Upper lobe of left lung (tissue), 6 donors: Measurements from ENCODE around the gene FBXO5. TPM values are rescaled to one million over a fixed set of nuclear protein-coding genes. Genes with fewer than 3 reads are reported as not detected.
A peak's percentile ranks its signal among the peaks of the same experiment; 100 is the strongest.

Experiments
- ATAC-seq, 2 donors: fragments of 200-7000 bp; cut with Tn5 transposase; one replicate each; pipeline ENCODE4 v1.9.1; 2022; ENCODE audit warnings: mild to moderate bottlenecking in 2 of 2, moderate library complexity in 2 of 2; ENCODE audit not compliant: low FRiP score in 2 of 2
- DNase-seq, 2 donors: peaks; one replicate each; pipeline ENCODE4 v3.0.0-alpha.2; 2019 to 2020
- H3K27ac ChIP-seq, 4 donors: fragments of 200-600 bp; sonication (generic); one replicate each; pipeline ENCODE4 v1.5.1; 2016 to 2019
- H3K27me3 ChIP-seq, 4 donors: fragments of 200-600 bp; sonication (generic); one replicate each; pipeline ENCODE4 v1.5.1; 2017 to 2019
- H3K36me3 ChIP-seq, 4 donors: fragments of 200-600 bp; sonication (generic); one replicate each; pipeline ENCODE4 v1.5.1; 2016 to 2019
- H3K4me1 ChIP-seq, 4 donors: fragments of 200-600 bp; sonication (generic); one replicate each; pipeline ENCODE4 v1.5.1; 2018 to 2019
- H3K4me3 ChIP-seq, 4 donors: fragments of 200-600 bp; sonication (generic); one replicate each; pipeline ENCODE4 v1.5.1; 2017 to 2019; ENCODE audit warnings: mild to moderate bottlenecking in 2 of 4, moderate library complexity in 1 of 4
- H3K9me3 ChIP-seq, 4 donors: fragments of 200-600 bp; sonication (generic); one replicate each; pipeline ENCODE4 v1.5.1; 2018 to 2019
- CTCF ChIP-seq, 6 experiments: fragments of 450-650 bp in 4 of 6; fragments of 200-600 bp in 2 of 6; sonication (generic) in 2 of 6; IDR thresholded peaks; one replicate each; pipeline ENCODE4 v1.5.1; 2016 to 2019; ENCODE audit warnings: antibody characterized with exemption in 6 of 6
- EP300 ChIP-seq, 4 donors: sonication (generic); formaldehyde crosslinking; IDR thresholded peaks; one replicate each; pipeline ENCODE4 v1.5.1; 2017; ENCODE audit warnings: antibody characterized with exemption in 4 of 4, control low read depth in 2 of 4
- POLR2A ChIP-seq, 4 donors: fragments of 450-650 bp; IDR thresholded peaks; one replicate each; pipeline ENCODE4 v1.5.1; 2016 to 2017; ENCODE audit warnings: antibody characterized with exemption in 4 of 4, mild to moderate bottlenecking in 2 of 4
- POLR2AphosphoS5 ChIP-seq, 2 donors: sonication (generic); formaldehyde crosslinking; IDR thresholded peaks; one replicate each; pipeline ENCODE4 v1.5.1; 2017; ENCODE audit warnings: antibody characterized with exemption in 2 of 2
- WGBS, 2 donors: methylation state at CpG; one replicate each; pipeline ENCODE4 v1.1.5; 2017 to 2018; 5-methylcytosine and 5-hydroxymethylcytosine counted together
- total RNA-seq, 6 donors: library from RNA; depleted of rRNA in 4 of 6; stranded (reverse); fragments of >200 nt in 4 of 6; gene quantifications; one replicate each; pipeline versions ENCODE4 v1.1.0 to v1.2.1, GENCODE V29; 2016 to 2021
- donor health status: DM: no; HTN: no; CAD: no; lungs with moderate emphysema.
- donor health status: DM: no; HTN: yes; CAD: no; lungs with severe emphysema.

Gene FBXO5
- total RNA-seq, 6 donors from 2014 or later = 1.7 to 6.0 (median 4.8) TPM

- peak overlapping the region; percentile 62 to 88 (median 69) for H3K4me3 ChIP-seq
- peak overlapping the region; percentile 85 to 92 (median 88) for H3K27ac ChIP-seq
- peaks cover 0 to 7% (median 0%) of the 10 kb centered on the region in 4 donors for H3K36me3 ChIP-seq
- peak in 3 of 4 donors; percentile 12 to 64 (median 39) for TF ChIP-seq POLR2A (IDR thresholded peaks at IDR 0.05)
- no peak for TF ChIP-seq EP300 (IDR thresholded peaks at IDR 0.05)
- peak in 1 of 2 donors; percentile 36 for TF ChIP-seq POLR2AphosphoS5 (IDR thresholded peaks at IDR 0.05)
- no peaks in the 10 kb centered on the region for H3K9me3 ChIP-seq
- ATAC-seq = peak; percentile 47 to 80
- H3K27me3 ChIP-seq = no peaks in the 10 kb centered on the region
- 0% methylated on average over 21 to 38 of the region's 38 CpGs for WGBS, 2 donors
- peak; percentile 92 to 98 for DNase-seq
- H3K4me1 ChIP-seq = peaks cover 16 to 24% (median 22%) of the 10 kb centered on the region in 4 donors
These were observed 1.0 kb upstream of the FBXO5 start for GRCh38 chr6:152983637-152984512.

- no peaks in the 10 kb centered on the region for H3K9me3 ChIP-seq
- H3K4me3 ChIP-seq = peak overlapping the region; percentile 67 to 93 (median 80)
- peak overlapping the region in 1 of 4 donors; percentile 92 for H3K27ac ChIP-seq
- H3K36me3 ChIP-seq = peaks cover 0 to 7% (median 0%) of the 10 kb centered on the region in 4 donors
- DNase-seq (peak in 1 of 2 donors; percentile 89), ATAC-seq (no peak)
- peaks cover 16 to 24% (median 22%) of the 10 kb centered on the region in 4 donors for H3K4me1 ChIP-seq
- TF ChIP-seq CTCF (IDR thresholded peaks at IDR 0.05) (no peak), EP300 (IDR thresholded peaks at IDR 0.05) (no peak), POLR2AphosphoS5 (IDR thresholded peaks at IDR 0.05) (no peak), POLR2A (IDR thresholded peaks at IDR 0.05) (no peak)
- 8 to 28% methylated on average over 21 to 66 of the region's 71 CpGs for WGBS, 2 donors
- H3K27me3 ChIP-seq = no peaks in the 10 kb centered on the region
These were observed 595 bp downstream of the FBXO5 start for GRCh38 chr6:152981989-152982903.

- no peak for ATAC-seq
- H3K36me3 ChIP-seq = peaks cover 0 to 1% (median 0%) of the 10 kb centered on the region in 4 donors
- H3K4me1 ChIP-seq = peaks cover 16 to 24% (median 22%) of the 10 kb centered on the region in 4 donors
- no peaks in the 10 kb centered on the region for H3K9me3 ChIP-seq
- no peak for TF ChIP-seq EP300 (IDR thresholded peaks at IDR 0.05)
- TF ChIP-seq POLR2A (IDR thresholded peaks at IDR 0.05) = no peak
- no peak overlapping the region for H3K4me3 ChIP-seq
- 52 to 53% methylated on average over 2 of the region's 2 CpGs for WGBS, 2 donors
- no peak for DNase-seq
- H3K27me3 ChIP-seq = no peaks in the 10 kb centered on the region
- no peak overlapping the region for H3K27ac ChIP-seq
These were observed 1.6 kb downstream of the FBXO5 start for GRCh38 chr6:152981219-152981618.

- no peaks in the 10 kb centered on the region for H3K27me3 ChIP-seq
- H3K4me3 ChIP-seq = no peak overlapping the region
- ATAC-seq (no peak), DNase-seq (no peak)
- H3K27ac ChIP-seq = no peak overlapping the region
- H3K36me3 ChIP-seq = no peaks in the 10 kb centered on the region
- TF ChIP-seq POLR2A (IDR thresholded peaks at IDR 0.05) (no peak), EP300 (IDR thresholded peaks at IDR 0.05) (no peak), CTCF (IDR thresholded peaks at IDR 0.05) (no peak), POLR2AphosphoS5 (IDR thresholded peaks at IDR 0.05) (no peak)
- no peaks in the 10 kb centered on the region for H3K9me3 ChIP-seq
- peaks cover 16 to 24% (median 22%) of the 10 kb centered on the region in 4 donors for H3K4me1 ChIP-seq
- WGBS, 2 donors = 64 to 75% methylated on average over 1 of the region's 1 CpG
These were observed 2.2 kb downstream of the FBXO5 start for GRCh38 chr6:152980656-152981055.

- TF ChIP-seq POLR2A (IDR thresholded peaks at IDR 0.05) (no peak), CTCF (IDR thresholded peaks at IDR 0.05) (no peak), POLR2AphosphoS5 (IDR thresholded peaks at IDR 0.05) (no peak), EP300 (IDR thresholded peaks at IDR 0.05) (no peak)
- no peak overlapping the region for H3K27ac ChIP-seq
- 50 to 67% methylated on average over 1 of the region's 1 CpG for WGBS, 2 donors
- H3K36me3 ChIP-seq = peaks cover 0 to 11% (median 0%) of the 10 kb centered on the region in 4 donors
- no peaks in the 10 kb centered on the region for H3K9me3 ChIP-seq
- H3K27me3 ChIP-seq = no peaks in the 10 kb centered on the region
- DNase-seq (no peak), ATAC-seq (no peak)
- peaks cover 11 to 17% (median 12%) of the 10 kb centered on the region in 4 donors for H3K4me1 ChIP-seq
- no peak overlapping the region for H3K4me3 ChIP-seq
These were observed 3.7 kb downstream of the FBXO5 start for GRCh38 chr6:152979116-152979515.
